ENCODE measurements around the gene LRRC2.
"Not testable (repeated sequence)": the region's sequence is repeated elsewhere in the genome, so short reads cannot be mapped to it uniquely, and the experiment has no call there.

Gene LRRC2

DNA sequence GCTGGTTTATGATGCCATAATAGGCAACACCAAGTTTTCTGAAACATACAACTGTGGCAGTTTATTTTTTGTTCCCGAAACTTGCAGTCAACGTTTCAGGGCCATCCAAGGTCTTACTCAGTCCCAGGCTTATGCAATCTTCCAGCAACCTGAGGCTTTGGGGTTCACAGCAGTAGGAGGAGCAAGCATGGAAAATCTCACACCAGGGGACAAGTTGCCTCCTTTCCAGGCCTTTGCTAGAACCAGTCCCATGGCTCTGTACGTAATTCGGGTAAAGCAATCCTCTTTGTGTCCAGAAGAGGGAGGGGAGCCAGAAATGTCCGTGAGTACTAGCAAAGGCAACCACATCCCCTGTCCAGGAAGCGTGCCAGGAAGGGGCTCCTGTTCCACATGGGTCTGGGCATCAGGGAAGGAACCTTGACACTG lies 41.5 kb upstream of the LRRC2 start:
- no peak overlapping the region for H3K9ac ChIP-seq
- no peaks in the 10 kb centered on the region for H4K20me1 ChIP-seq
- peak overlapping the region in 3 of 11 experiments; percentile 56 to 78 (median 68); a peak in 5 of 22 replicates for H3K27ac ChIP-seq
- H3K4me1 ChIP-seq: peaks cover 0 to 80% (median 0%) of the 10 kb centered on the region in 10 experiments; a peak in 7 of 20 replicates
- H3K9me3 ChIP-seq (replicated peaks in 1 of 11): no peaks in the 10 kb centered on the region
- TF ChIP-seq Cebpa-rat (IDR thresholded peaks at IDR 0.05): no peak
- no peaks in the 10 kb centered on the region for H3K27me3 ChIP-seq
- no peak overlapping the region for H3K4me3 ChIP-seq
- H3K36me3 ChIP-seq: no peaks in the 10 kb centered on the region
- H3K4me2 ChIP-seq: peak overlapping the region in 3 of 11 experiments; percentile 11 to 58 (median 54); a peak in 5 of 22 replicates

DNA sequence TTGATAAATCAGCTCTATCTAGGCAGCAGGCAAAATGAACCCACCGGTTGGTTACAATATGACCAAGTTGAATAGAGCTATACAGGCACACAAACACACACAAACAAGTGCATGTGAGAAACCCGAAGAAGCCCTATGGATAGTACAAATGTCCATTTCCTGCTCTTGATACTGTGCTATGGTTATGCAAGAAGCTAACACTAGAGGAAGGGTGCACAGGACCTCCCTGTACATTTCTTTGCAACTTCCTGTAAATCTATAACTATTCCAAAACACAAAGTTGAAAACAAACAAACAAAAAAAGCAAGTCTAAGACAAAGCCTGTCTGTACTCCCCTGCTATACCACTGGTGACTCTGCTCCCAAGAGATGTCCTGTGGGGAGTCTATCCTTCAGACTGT lies 38.0 kb upstream of the LRRC2 start:
- Histone ChIP-seq H3K27ac (peak overlapping the region in 1 of 11 experiments; percentile 36; a peak in 2 of 22 replicates), H3K4me2 (peak overlapping the region in 4 of 11 experiments; percentile 14 to 72 (median 26); a peak in 5 of 22 replicates), H3K36me3 (no peaks in the 10 kb centered on the region), H3K9ac (no peak overlapping the region), H4K20me1 (no peaks in the 10 kb centered on the region), H3K27me3 (no peaks in the 10 kb centered on the region), H3K4me3 (no peak overlapping the region), H3K9me3 (replicated peaks in 1 of 11) (no peaks in the 10 kb centered on the region), H3K4me1 (peaks cover 0 to 53% (median 0%) of the 10 kb centered on the region in 10 experiments; a peak in 6 of 20 replicates)
- TF ChIP-seq Cebpa-rat (IDR thresholded peaks at IDR 0.05): no peak

DNA sequence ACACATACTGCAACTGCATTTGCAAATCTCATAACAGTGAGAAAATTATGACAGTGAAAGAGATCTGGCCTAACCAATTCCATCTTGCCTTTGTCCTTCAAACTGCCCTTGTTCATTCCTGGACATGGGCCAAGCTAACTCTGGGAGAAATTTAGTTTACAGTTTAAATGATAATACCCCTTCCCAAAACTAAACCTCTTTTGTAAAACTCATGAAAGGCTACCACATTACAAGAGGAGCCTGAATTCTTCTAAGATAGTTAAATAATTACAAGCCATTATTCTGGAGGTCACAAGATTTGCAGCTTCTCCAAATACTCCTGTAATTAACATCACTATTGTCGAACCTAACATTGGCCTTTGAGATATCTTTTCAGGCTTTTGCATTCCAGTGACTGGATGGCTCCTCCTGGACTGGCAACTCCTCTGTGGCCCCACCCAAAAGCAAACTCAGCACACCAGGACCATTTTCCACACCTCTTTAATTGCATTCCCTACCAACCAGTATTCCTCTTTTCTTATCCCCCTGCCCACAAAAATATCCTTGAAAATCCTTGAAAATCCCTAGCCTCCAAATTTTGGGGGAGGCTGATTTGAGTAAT lies 37.4 kb upstream of the LRRC2 start:
- no peaks in the 10 kb centered on the region for H3K36me3 ChIP-seq

DNA sequence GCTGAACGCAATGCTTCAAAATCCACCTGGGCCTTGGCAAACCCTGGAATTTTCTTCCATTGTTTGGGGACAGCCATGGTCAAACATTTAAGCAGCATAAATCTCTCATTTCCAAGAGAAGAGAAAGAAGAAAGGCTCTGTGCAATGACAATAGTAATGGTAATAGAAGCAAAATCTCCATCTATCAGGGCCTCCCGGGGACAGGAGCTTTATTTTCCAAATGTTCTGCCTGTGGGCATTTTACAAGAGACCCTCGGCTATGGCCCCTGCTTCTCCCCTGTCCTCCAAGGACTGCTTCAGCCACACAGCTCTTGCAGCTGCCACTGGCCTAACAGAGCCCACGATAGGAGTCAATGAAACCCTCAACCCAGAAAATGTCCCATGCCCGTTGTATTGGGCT lies 33.5 kb upstream of the LRRC2 start:
- H3K4me1 ChIP-seq: peaks cover 0 to 29% (median 0%) of the 10 kb centered on the region in 10 experiments; a peak in 6 of 20 replicates
- H3K36me3 ChIP-seq: no peaks in the 10 kb centered on the region
- no peaks in the 10 kb centered on the region for H3K27me3 ChIP-seq
- H4K20me1 ChIP-seq: no peaks in the 10 kb centered on the region
- no peaks in the 10 kb centered on the region for H3K9me3 ChIP-seq (replicated peaks in 1 of 11)
- no peak overlapping the region for H3K27ac ChIP-seq
- TF ChIP-seq Cebpa-rat (IDR thresholded peaks at IDR 0.05): no peak
- no peak overlapping the region for H3K9ac ChIP-seq
- no peak overlapping the region for H3K4me3 ChIP-seq
- H3K4me2 ChIP-seq: no peak overlapping the region

More for the DNA sequence above, 37.4 kb upstream of the LRRC2 start:
- Histone ChIP-seq H4K20me1 (no peaks in the 10 kb centered on the region), H3K9ac (no peak overlapping the region), H3K27ac (peak overlapping the region in 2 of 11 experiments; percentile 7 to 36; a peak in 2 of 22 replicates), H3K4me2 (peak overlapping the region in 3 of 11 experiments; percentile 14 to 72 (median 35); a peak in 5 of 22 replicates), H3K4me1 (peaks cover 0 to 51% (median 0%) of the 10 kb centered on the region in 10 experiments; a peak in 6 of 20 replicates), H3K4me3 (no peak overlapping the region), H3K9me3 (replicated peaks in 1 of 11) (no peaks in the 10 kb centered on the region), H3K27me3 (no peaks in the 10 kb centered on the region)
- no peak for TF ChIP-seq Cebpa-rat (IDR thresholded peaks at IDR 0.05)

DNA sequence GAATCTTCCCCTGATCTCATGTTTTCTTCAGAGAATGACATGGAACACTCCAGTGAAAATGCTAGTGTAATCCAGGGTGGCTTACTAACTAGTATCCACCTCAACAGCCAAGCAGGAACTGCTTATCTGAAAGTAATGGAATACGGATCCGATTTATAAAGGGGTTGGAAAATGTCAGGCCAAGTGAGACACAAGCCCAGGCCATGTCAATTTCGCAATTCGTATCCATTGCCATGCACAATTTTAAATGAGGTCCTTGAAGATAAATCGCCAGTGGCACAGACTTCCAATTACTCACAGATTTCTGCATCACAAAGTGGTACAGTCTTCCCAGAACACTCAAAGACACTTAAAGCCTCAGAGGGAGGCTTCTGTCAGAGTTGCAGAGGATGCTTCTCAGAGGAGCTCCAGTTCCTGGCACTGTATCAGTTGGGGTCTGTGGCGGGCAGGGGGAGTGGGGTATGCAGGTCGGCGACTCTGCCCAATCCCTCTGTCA lies 29.8 kb upstream of the LRRC2 start:
- TF ChIP-seq Cebpa-rat (IDR thresholded peaks at IDR 0.05): peak in 3 of 11 experiments; percentile 19 to 60 (median 29); a peak in 2 of 22 replicates
- Histone ChIP-seq H3K9me3 (replicated peaks in 1 of 11) (peaks cover 0 to 10% (median 0%) of the 10 kb centered on the region in 11 experiments; a peak in 4 of 22 replicates), H3K36me3 (no peaks in the 10 kb centered on the region), H4K20me1 (no peaks in the 10 kb centered on the region), H3K27me3 (no peaks in the 10 kb centered on the region), H3K9ac (no peak overlapping the region), H3K4me1 (peaks cover 0 to 17% (median 0%) of the 10 kb centered on the region in 10 experiments; a peak in 1 of 20 replicates), H3K4me2 (no peak overlapping the region), H3K27ac (no peak overlapping the region), H3K4me3 (no peak overlapping the region)

DNA sequence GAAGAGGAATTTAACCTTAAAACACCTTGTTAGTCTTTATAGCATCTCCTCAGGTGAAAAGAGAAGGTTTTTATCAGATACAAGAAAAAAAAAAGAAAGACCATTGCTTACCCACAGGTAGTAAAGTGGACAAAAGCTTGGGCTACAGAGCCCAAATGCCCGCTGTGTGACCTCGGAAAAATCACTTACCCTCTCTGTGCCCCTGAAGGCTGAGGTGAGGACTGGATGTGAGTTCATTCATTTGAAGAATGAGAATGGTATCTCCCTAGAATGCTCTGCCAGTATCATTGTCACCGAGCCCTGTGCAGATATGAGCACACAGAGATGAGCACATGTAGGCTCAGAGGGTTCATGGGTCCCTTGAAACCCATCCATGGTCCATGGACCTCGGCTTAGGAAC lies 28.6 kb upstream of the LRRC2 start:
- Histone ChIP-seq H3K4me1 (peaks cover 0 to 17% (median 0%) of the 10 kb centered on the region in 10 experiments; a peak in 1 of 20 replicates), H3K4me3 (no peak overlapping the region), H3K27me3 (no peaks in the 10 kb centered on the region), H3K4me2 (no peak overlapping the region), H3K9me3 (replicated peaks in 1 of 11) (peaks cover 0 to 10% (median 0%) of the 10 kb centered on the region in 11 experiments; a peak in 4 of 22 replicates), H3K36me3 (no peaks in the 10 kb centered on the region), H3K9ac (no peak overlapping the region), H4K20me1 (no peaks in the 10 kb centered on the region), H3K27ac (no peak overlapping the region)
- no peak for TF ChIP-seq Cebpa-rat (IDR thresholded peaks at IDR 0.05)

DNA sequence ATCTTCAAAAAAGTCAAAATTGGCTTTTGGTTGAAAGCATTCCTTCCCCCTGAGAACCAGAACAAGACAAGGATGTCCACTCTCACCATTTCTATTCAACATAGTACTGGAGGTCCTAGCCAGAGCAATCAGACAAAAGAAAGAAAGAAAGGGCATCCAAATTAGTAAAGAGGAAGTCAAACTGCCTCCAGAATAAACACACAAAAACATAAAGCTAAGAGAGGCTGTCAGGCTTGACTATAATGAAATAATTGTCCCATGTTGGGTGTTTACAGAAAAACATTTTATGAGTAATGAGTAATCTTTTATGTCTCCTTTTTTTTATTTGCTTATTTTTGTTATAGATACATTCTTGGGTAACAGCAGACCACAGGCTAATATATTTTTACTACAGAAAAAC lies 27.9 kb upstream of the LRRC2 start:
- no peak for TF ChIP-seq Cebpa-rat (IDR thresholded peaks at IDR 0.05)
- Histone ChIP-seq H3K27ac (no peak overlapping the region), H3K36me3 (no peaks in the 10 kb centered on the region), H3K4me3 (no peak overlapping the region), H3K9ac (no peak overlapping the region), H3K4me2 (no peak overlapping the region), H3K4me1 (peaks cover 0 to 17% (median 0%) of the 10 kb centered on the region in 10 experiments; a peak in 1 of 20 replicates), H4K20me1 (no peaks in the 10 kb centered on the region), H3K9me3 (replicated peaks in 1 of 11) (peaks cover 0 to 10% (median 0%) of the 10 kb centered on the region in 11 experiments; a peak in 4 of 22 replicates), H3K27me3 (no peaks in the 10 kb centered on the region)

DNA sequence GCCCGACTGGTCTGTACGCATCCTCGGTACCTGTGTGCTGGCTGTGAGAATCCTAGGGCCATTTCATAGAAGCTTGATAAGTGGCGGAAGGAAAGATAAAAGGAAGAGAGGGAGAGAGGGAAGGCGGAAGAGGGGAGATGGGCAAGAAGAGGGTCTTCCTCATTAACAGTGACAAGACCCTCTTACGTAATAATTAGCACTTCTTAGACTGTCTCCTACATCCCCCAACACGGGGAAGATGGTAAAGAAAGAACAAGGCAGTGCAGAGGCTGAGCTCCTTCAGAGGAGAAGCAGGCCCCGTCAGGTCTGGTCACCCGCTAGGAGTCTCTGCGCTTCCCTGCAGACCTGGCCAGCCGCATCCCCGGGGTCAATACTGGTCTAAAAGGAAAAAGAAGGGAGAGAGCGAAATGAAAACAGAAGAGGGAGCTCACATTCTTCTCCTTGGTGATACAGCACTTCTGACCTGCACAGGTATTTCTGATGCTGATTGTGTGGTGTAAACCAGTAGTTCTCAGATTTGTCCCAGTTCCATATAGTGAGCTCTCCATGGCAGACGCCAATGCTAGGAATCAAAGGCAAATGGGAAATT lies 27.3 kb upstream of the LRRC2 start:
- no peak overlapping the region for H3K4me2 ChIP-seq
- peak in 4 of 11 experiments; percentile 15 to 69 (median 34); a peak in 3 of 22 replicates for TF ChIP-seq Cebpa-rat (IDR thresholded peaks at IDR 0.05)
- H3K4me1 ChIP-seq: peaks cover 0 to 12% (median 0%) of the 10 kb centered on the region in 10 experiments; a peak in 1 of 20 replicates
- peaks cover 0 to 10% (median 0%) of the 10 kb centered on the region in 11 experiments; a peak in 4 of 22 replicates for H3K9me3 ChIP-seq (replicated peaks in 1 of 11)
- H3K9ac ChIP-seq: no peak overlapping the region
- no peak overlapping the region for H3K4me3 ChIP-seq
- no peaks in the 10 kb centered on the region for H4K20me1 ChIP-seq
- H3K27ac ChIP-seq: no peak overlapping the region
- H3K36me3 ChIP-seq: no peaks in the 10 kb centered on the region
- no peaks in the 10 kb centered on the region for H3K27me3 ChIP-seq

DNA sequence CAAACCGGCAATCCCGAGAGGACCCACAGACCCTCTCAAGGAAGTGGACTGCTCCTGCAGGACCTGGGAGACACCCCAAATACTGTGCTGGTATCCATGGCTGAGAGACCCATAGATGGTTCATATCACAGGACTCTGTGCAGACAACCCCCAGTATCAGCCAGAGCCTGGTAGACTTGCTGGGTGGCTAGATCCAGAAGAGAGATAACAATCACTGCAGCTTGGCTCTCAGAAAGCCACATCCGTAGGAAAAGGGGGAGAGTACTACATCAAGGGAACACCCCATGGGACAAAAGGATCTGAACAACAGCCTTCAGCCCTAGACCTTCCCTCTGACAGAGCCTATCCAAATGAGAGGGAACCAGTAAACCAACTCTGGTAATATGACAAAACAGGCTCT lies 21.2 kb upstream of the LRRC2 start:
- not testable (repeated sequence) for H3K4me1 ChIP-seq; H3K27me3 ChIP-seq; H3K4me3 ChIP-seq; H3K27ac ChIP-seq; H3K36me3 ChIP-seq; H3K9ac ChIP-seq; H3K4me2 ChIP-seq; H3K9me3 ChIP-seq (replicated peaks in 1 of 11); H4K20me1 ChIP-seq
